ENCODE results near the gene FDCSP. TPM values are rescaled to one million over a fixed set of nuclear protein-coding genes. Genes with fewer than 3 reads are reported as not detected.

The FDCSP gene
- total and polyA plus RNA-seq, 10 of the 15 experiments (the other 5 are each of a cell fraction or from before 2014, with no cell fraction given), result not detected

DNA sequence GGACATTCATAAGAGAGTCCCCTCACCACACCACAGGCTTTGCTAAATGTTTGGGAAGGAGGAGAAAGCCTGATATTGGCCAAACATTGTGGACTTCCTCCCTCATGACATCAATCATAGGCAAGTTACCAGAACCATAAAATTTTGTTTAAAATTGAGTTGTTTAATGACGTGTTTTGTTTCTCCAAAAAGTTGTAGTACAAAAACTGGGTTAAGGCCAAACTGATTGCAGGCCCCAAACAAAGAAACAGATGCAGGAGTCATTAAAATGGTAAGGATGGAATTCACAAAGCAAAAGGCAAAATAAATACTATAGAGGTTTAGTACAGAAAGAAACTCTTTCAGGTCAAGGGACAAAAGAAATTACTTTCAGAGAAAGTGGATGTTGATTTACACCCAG is 34.3 kb upstream of the FDCSP start (continued):
- TF ChIP-seq, protein P1, sequence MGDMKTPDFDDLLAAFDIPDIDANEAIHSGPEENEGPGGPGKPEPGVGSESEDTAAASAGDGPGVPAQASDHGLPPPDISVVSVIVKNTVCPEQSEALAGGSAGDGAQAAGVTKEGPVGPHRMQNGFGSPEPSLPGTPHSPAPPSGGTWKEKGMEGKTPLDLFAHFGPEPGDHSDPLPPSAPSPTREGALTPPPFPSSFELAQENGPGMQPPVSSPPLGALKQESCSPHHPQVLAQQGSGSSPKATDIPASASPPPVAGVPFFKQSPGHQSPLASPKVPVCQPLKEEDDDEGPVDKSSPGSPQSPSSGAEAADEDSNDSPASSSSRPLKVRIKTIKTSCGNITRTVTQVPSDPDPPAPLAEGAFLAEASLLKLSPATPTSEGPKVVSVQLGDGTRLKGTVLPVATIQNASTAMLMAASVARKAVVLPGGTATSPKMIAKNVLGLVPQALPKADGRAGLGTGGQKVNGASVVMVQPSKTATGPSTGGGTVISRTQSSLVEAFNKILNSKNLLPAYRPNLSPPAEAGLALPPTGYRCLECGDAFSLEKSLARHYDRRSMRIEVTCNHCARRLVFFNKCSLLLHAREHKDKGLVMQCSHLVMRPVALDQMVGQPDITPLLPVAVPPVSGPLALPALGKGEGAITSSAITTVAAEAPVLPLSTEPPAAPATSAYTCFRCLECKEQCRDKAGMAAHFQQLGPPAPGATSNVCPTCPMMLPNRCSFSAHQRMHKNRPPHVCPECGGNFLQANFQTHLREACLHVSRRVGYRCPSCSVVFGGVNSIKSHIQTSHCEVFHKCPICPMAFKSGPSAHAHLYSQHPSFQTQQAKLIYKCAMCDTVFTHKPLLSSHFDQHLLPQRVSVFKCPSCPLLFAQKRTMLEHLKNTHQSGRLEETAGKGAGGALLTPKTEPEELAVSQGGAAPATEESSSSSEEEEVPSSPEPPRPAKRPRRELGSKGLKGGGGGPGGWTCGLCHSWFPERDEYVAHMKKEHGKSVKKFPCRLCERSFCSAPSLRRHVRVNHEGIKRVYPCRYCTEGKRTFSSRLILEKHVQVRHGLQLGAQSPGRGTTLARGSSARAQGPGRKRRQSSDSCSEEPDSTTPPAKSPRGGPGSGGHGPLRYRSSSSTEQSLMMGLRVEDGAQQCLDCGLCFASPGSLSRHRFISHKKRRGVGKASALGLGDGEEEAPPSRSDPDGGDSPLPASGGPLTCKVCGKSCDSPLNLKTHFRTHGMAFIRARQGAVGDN (IDR thresholded peaks at IDR 0.05), result no peak
- TF ChIP-seq, protein P2, sequence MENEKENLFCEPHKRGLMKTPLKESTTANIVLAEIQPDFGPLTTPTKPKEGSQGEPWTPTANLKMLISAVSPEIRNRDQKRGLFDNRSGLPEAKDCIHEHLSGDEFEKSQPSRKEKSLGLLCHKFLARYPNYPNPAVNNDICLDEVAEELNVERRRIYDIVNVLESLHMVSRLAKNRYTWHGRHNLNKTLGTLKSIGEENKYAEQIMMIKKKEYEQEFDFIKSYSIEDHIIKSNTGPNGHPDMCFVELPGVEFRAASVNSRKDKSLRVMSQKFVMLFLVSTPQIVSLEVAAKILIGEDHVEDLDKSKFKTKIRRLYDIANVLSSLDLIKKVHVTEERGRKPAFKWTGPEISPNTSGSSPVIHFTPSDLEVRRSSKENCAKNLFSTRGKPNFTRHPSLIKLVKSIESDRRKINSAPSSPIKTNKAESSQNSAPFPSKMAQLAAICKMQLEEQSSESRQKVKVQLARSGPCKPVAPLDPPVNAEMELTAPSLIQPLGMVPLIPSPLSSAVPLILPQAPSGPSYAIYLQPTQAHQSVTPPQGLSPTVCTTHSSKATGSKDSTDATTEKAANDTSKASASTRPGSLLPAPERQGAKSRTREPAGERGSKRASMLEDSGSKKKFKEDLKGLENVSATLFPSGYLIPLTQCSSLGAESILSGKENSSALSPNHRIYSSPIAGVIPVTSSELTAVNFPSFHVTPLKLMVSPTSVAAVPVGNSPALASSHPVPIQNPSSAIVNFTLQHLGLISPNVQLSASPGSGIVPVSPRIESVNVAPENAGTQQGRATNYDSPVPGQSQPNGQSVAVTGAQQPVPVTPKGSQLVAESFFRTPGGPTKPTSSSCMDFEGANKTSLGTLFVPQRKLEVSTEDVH (IDR thresholded peaks at IDR 0.05; ENCODE audit: low read depth, partially characterized antibody), result no peak

- in situ Hi-C loops (cut with MboI), result no loop called here
- Histone ChIP-seq H4K20me1 (ENCODE audit: control insufficient read depth, insufficient read depth) (no peaks in the 10 kb centered on the region), H3K79me2 (ENCODE audit: control insufficient read depth, insufficient read depth, low read length) (no peaks in the 10 kb centered on the region), H2AFZ (ENCODE audit: control insufficient read depth, low read depth, low read length) (no peak overlapping the region), H3K27me3 (replicated peaks in 1 of 2; ENCODE audit: control insufficient read depth in 2 of 2, insufficient read depth in 2 of 2, low read length in 1 of 2) (no peaks in the 10 kb centered on the region), H3K9ac (ENCODE audit: control insufficient read depth, insufficient read depth, low read length) (no peak overlapping the region), H3K27ac (ENCODE audit: control insufficient read depth, insufficient read depth) (no peak overlapping the region), H3K4me2 (ENCODE audit: control insufficient read depth, insufficient read depth) (no peak overlapping the region), H3K9me3 (replicated peaks; ENCODE audit: control insufficient read depth, insufficient read depth, low read length) (no peaks in the 10 kb centered on the region), H3K4me3 (no peak overlapping the region), H3K36me3 (ENCODE audit: control insufficient read depth in 2 of 2, insufficient read depth in 2 of 2, low read length in 1 of 2) (no peaks in the 10 kb centered on the region), H3K4me1 (ENCODE audit: control insufficient read depth, insufficient read depth, low read length) (no peaks in the 10 kb centered on the region)
- DNase-seq (ENCODE audit: low read depth, low spot score) (no peak), ATAC-seq (no peak), FAIRE-seq (no peak)
- RAD21 ChIA-PET (ENCODE audit: unreplicated experiment), result no interaction called here
- no TSS peak for BruUV-seq (replicated peaks)
- SMC1A ChIA-PET (ENCODE audit: uncharacterized antibody, unreplicated experiment), result interaction anchor here (1.0 kb wide), 1 partner anchor 502 kb away, joined by 3 read pairs; no protein-coding TSS in a partner anchor
- CTCF ChIA-PET, result interaction anchor here (1.8 kb wide), 1 partner anchor 9 kb away, joined by 9 read pairs; no protein-coding TSS in a partner anchor
- POLR2A ChIA-PET, result no interaction called here
- 43% methylated on average over 2 of the region's 2 CpGs for WGBS (ENCODE audit: insufficient coverage, insufficient replicate concordance, low lambda C conversion rate, missing lambda C conversion rate)
- intact Hi-C loops (cut with micrococcal nuclease; ENCODE audit: unreplicated experiment), result no loop called here
- TF ChIP-seq SPI1 (IDR thresholded peaks at IDR 0.05; ENCODE audit: borderline replicate concordance, insufficient read depth, low read depth, low read length), result no peak
- no peak for TF ChIP-seq HDGF (IDR thresholded peaks at IDR 0.05)
- TF ChIP-seq GATAD2B (conservative IDR thresholded peaks at IDR 0.05; ENCODE audit: low read depth), result no peak
- no peak for TF ChIP-seq BRCA1 (IDR thresholded peaks at IDR 0.05; ENCODE audit: low read depth, low read length)
- no peak for TF ChIP-seq NRF1 (conservative IDR thresholded peaks at IDR 0.05; ENCODE audit: low read depth, low read length)
- TF ChIP-seq NR2C1 (IDR thresholded peaks at IDR 0.05), result no peak
- no peak for TF ChIP-seq CREB1 (IDR thresholded peaks at IDR 0.05; ENCODE audit: low read depth)
- no peak for TF ChIP-seq KLF5 (IDR thresholded peaks at IDR 0.05; ENCODE audit: partially characterized antibody)
- no peak for TF ChIP-seq CHD1 (IDR thresholded peaks at IDR 0.05; ENCODE audit: low read depth, low read length)
- TF ChIP-seq, protein P3, sequence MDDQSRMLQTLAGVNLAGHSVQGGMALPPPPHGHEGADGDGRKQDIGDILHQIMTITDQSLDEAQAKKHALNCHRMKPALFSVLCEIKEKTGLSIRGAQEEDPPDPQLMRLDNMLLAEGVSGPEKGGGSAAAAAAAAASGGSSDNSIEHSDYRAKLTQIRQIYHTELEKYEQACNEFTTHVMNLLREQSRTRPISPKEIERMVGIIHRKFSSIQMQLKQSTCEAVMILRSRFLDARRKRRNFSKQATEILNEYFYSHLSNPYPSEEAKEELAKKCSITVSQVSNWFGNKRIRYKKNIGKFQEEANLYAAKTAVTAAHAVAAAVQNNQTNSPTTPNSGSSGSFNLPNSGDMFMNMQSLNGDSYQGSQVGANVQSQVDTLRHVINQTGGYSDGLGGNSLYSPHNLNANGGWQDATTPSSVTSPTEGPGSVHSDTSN (IDR thresholded peaks at IDR 0.05; ENCODE audit: insufficient replicate concordance, low read depth, low read length), result no peak
- TF ChIP-seq, protein P2 (IDR thresholded peaks at IDR 0.05; ENCODE audit: low read depth, partially characterized antibody), result no peak
Measured at GRCh38 chr4:70192895-70193294, 33.0 kb upstream of the FDCSP start.
